HG03354 (cell line): Measurements from ENCODE around the gene FCRL3.
A peak's percentile ranks its signal among the peaks of the same experiment; 100 is the strongest.
"Not testable (repeated sequence)": the region's sequence is repeated elsewhere in the genome, so short reads cannot be mapped to it uniquely, and the experiment has no call there.

ENCODE experiments used
- ATAC-seq: cut with Tn5 transposase; IDR thresholded peaks from one replicate; pipeline ENCODE4 v1.9.1; 2021; ENCODE audit warnings: mild to moderate bottlenecking; ENCODE audit not compliant: unreplicated experiment, poor library complexity, severe bottlenecking

The FCRL3 gene, protein sequence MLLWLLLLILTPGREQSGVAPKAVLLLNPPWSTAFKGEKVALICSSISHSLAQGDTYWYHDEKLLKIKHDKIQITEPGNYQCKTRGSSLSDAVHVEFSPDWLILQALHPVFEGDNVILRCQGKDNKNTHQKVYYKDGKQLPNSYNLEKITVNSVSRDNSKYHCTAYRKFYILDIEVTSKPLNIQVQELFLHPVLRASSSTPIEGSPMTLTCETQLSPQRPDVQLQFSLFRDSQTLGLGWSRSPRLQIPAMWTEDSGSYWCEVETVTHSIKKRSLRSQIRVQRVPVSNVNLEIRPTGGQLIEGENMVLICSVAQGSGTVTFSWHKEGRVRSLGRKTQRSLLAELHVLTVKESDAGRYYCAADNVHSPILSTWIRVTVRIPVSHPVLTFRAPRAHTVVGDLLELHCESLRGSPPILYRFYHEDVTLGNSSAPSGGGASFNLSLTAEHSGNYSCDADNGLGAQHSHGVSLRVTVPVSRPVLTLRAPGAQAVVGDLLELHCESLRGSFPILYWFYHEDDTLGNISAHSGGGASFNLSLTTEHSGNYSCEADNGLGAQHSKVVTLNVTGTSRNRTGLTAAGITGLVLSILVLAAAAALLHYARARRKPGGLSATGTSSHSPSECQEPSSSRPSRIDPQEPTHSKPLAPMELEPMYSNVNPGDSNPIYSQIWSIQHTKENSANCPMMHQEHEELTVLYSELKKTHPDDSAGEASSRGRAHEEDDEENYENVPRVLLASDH

DNA sequence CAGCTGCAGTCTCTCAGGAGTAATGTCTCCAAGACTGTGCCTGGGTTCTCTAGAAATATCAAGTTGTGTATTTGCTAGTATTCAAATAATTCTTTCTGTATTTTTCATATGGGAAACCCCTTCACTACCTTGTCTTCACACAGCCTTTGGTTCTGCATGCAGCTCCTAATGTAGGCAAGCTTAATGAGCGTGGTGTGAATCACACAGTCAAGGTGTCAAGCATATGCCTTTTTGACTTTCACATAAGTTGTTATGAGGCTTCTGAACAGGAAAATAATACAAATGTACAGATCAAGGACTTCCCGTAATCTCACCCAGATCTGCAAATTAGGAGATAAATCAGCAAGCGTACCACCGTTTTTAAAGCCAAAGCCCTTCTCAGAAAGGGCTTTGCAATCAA, at the start of gene FCRL3:
TSS of gene FCRL3 (minus strand) at position 38 of the 400 bp plus-strand sequence. CDS start 280 bp downstream, outside the sequence.
- ATAC-seq: no peak

GRCh38 chr1:157748262-157748817, 47.8 kb upstream of the FCRL3 start:
- ATAC-seq: no peak

- no peak for ATAC-seq
Observed at GRCh38 chr1:157739229-157739901, 38.8 kb upstream of the FCRL3 start.

- not testable (repeated sequence) for ATAC-seq
Observed at GRCh38 chr1:157735991-157736390, 35.4 kb upstream of the FCRL3 start.

- no peak for ATAC-seq
Observed at GRCh38 chr1:157734321-157734720, 33.8 kb upstream of the FCRL3 start.

DNA sequence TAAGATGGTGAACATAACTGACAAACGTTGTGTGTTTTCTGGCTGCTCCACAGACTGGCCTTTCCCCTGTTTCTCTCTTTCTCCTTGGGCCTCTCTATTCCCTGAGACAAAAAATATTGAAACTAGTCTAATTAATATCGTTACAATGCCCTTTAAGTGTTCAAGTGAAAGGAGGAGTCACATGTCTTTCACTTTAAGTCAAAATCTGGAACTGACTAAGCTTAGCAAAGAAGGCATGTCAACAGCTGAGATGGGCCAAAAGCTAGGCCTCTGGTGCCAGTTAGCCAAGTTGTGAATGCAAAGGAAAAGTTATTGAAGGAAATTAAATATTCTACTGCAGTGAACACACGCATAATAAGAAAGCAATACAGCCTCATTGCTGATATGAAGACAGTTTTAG, 32.2 kb upstream of the FCRL3 start:
- no peak for ATAC-seq

DNA sequence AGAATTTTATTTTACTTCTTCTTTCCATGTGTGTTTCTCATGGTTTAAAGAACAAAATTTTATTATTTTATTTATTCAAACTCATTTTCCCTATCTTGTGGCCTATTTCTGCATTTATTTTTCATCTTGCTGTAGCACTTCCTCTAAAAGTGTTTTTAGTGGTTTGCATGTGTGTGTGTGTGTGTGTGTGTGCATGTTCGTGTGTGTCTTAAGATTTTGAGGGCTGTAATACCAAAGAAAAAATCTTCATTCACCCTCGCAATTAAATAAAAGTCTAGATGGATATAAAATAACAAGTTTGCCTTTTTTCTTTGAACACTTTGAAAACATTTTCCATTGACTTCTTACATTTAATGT, 24.6 kb upstream of the FCRL3 start:
- ATAC-seq: no peak

DNA sequence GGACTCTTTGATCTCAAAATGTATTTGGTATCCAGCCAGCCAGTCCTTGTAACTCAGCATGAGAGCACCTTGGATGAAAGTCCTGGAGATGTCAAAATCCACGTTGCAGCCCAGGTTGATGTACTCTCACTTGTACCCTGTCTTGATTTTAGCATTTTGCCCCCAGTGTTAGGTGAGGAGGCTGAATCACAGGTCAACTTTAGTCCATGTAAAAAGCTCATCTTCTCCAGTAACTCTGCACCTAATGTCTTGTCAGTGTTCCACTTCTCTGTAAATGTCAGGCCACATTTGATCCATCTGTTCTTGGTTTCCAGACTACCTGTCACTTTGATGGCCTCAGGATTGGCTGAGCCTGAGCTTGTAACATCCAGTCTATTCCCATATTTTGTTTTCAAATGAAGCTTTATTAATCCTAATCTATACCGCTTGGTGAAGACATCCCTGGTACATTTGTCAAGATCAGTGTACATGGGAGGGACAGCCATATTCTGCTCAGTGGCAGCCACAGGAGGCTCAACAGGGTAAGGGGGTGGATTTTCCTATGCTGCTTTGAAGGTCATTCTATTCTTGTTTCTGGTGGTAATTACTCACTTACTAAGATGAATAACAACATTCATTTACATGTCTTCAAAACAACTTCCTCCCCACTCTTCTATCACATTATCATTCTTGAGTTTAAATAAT, 24.1 kb upstream of the FCRL3 start:
- ATAC-seq: no peak

GRCh38 chr1:157723157-157723556, 22.6 kb upstream of the FCRL3 start:
- no peak for ATAC-seq

DNA sequence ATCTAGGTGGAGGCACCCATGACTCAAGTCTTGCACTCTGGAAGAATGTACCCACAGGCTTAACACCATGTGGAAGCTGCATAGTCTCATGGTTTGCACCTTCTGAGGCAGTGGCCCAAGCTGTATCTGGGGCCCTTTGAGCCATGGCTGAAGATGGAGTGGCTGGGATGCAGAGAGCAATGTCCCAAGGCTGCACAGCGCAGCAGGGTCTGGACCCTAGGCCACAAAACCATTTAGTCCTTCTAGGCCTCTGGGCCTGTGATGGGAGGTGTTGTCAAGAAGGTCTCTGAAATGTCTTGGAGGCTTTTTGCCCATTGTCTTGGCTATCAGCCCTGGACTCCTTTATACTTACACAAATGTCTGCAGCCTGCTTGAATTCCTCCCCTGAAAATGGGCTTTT, 21.4 kb upstream of the FCRL3 start:
- no peak for ATAC-seq

DNA sequence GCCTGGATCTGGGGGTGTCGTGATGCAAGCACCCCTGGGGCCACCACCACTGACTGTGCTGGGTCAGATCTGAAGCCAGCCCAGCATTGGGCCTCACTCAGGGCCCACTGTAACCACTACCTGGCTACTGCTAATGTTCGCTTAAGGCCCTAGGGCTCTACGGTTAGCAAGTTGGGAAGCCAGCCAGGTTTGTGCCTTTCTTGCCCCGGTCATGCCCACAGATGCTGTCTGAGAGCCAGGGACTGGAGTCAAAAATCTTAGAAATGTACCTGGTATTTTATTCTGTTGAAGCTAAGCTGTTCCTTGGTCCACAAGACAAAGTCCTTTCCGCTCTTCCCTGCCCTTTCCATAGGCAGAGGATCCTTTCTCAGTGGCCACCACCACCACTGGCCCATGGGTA, 15.2 kb upstream of the FCRL3 start:
- no peak for ATAC-seq

- no peak for ATAC-seq
Observed at GRCh38 chr1:157711802-157712201, 11.2 kb upstream of the FCRL3 start.

DNA sequence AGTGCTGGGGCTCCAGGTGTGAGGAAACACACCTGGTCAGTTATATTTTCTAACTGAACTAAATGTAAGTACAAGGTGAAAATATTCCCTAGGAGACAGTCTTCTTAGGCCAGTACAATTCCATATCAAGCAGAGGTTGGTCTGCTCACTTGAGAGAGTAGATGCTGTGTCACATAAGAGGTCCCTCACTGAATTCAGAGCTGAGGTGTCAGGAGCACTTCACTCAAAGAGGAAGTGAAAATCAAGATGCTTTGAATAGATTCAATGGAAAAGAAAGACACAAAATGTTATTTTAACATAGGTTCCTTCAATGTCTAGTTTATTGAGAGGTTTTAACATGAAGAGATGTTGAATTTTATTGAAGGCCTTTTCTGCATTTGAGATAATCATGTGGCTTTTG, 4.3 kb upstream of the FCRL3 start:
- peak; percentile 58 for ATAC-seq

- ATAC-seq: no peak
Observed at GRCh38 chr1:157703981-157704380, 3.4 kb upstream of the FCRL3 start.

DNA sequence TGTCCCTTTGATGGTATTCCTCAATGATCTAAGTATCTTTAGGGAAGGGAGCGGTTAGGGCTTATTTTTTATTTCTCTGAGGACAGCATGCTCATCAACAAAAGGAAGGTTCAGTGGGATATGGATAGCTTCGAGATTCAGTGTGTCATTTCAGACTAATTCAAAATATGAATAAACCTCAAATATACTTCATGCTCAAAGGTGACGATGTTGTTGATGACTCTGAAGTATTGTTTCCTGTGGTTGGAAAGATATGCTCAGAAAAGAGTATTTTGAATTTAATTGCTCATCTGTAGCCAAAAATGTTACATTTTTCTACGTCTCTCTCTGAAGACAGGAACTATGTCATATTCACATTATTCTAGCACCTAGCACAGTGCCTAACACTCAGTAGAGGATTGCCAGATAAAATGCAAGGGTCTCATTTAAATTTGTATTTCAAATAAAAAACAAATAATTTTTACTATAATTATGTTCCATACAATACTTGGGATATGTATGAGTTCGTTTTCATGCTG, 1.8 kb upstream of the FCRL3 start:
- no peak for ATAC-seq

- ATAC-seq: no peak
Observed at GRCh38 chr1:157700305-157700704, 264 bp downstream of the FCRL3 start.

DNA sequence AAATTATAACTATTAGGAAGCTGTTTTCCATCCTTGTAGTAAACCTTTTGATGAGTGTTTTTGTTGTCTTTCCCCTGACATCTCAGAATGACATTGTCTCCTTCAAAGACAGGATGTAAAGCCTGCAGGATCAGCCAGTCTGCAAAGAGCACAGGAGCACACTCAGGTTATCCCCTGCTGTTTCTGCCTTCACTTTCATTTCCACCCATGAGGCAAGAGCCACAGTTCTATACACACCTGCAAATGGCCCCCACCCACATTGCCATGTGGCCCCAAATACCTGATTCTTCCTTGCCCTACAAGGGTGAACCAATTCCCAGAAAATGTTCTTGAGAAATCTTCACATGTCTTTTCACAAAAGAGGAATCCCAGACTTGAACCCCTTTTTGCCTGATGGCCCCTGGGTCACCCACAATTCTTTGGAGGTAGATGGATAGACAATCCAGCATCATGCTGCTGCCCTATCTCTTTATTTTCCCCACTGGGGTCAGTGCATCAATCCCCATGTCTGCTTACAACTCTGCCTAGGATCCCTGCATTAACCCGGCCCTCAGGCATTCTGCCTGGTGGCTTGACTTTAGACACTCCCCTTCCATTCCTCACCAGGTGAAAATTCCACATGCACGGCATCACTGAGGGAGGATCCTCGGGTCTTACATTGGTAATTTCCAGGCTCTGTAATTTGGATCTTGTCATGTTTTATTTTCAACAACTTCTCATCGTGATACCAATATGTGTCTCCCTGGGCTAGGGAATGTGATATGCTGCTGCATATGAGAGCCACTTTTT, 2.6 kb downstream of the FCRL3 start:
- no peak for ATAC-seq

GRCh38 chr1:157696966-157697628, 3.5 kb downstream of the FCRL3 start:
- ATAC-seq: no peak
